GM18867 (cell line): Measurements from ENCODE around the gene MAP3K7.

Source experiments
- ATAC-seq: cut with Tn5 transposase; IDR thresholded peaks from one replicate; pipeline ENCODE4 v1.9.1; 2021; ENCODE audit warnings: mild to moderate bottlenecking, moderate library complexity; ENCODE audit not compliant: unreplicated experiment

Gene MAP3K7

DNA sequence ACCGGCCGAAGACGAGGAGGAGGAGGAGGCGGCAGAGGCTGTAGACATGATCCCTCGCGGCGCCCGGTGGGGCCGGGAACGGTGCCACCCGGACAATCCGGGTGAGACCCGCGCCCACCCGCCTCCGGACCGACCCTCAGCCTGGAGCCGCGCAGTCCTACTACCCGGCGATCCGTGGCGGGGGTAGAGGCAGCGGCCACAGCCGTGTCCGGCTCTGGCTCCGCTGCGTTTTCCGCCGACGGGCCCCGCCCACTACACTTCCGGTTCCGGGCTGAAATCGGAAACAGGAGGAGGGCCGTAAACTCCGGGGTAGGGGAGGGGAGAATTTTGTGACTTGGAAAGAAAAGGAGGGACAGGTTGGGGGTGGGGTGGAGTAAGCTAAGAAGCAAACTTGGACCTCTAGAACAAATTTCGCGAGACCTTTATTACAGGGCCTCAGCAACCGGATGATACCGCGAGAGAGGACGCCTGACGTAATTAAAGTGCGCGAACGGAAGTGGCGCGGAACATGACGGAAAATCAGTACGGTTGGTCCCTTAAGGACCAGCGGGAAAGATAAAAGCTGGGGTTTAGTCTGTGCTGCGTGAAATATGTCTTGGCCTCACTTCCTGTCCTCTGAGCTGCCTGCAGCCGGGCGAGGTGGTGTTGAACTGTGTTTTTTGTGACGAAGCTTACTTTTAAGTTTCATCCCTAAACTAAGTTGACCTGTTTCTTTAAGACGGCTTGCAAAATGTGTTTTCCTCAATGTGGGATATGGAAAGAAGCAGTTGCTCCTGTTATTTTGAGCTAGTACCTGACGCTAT lies at the start of gene MAP3K7:
Gene MAP3K7, minus strand, starts transcription at position 237 of the 803 bp plus-strand sequence. Its CDS starts 189 bp downstream, at position 48.
- ATAC-seq, result peak; percentile 92

DNA sequence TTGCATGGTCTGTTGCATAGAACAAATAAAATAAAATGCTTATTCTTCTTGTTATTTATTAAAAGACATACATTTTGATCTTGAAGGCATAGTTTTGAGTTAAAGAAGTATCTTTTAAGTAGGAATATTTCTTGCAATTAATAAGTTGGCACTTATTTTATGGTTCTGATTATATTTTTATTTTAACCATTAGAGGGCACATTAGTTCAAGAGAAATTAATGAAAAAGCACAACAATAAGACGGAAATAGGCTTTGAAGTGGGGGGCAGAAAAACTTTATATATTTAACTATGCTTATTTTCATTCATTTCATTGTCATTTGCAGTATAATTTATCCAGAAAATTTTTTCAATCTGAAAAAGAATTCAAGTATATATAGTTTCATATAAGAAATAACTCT lies 44.2 kb upstream of the MAP3K7 start:
- no peak for ATAC-seq

DNA sequence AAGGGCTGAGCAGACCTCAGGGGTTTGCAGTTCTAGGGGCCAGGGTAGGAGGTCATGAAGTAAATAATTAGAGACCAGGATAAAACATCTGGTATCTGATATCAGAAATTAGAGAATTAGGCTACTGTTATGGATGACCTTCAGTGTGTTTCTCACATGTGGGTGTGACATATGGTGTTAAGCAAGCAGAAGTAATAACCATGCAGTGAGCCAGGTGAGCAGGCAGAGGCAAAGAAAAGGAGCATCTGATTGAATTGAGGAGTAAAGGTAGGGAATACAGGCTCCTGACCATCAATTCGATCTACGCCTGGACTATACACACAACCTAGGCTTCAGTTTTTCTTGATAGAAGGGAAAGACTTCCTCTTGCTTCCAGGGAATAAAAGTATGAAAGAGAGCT lies 34.7 kb upstream of the MAP3K7 start:
- no peak for ATAC-seq

DNA sequence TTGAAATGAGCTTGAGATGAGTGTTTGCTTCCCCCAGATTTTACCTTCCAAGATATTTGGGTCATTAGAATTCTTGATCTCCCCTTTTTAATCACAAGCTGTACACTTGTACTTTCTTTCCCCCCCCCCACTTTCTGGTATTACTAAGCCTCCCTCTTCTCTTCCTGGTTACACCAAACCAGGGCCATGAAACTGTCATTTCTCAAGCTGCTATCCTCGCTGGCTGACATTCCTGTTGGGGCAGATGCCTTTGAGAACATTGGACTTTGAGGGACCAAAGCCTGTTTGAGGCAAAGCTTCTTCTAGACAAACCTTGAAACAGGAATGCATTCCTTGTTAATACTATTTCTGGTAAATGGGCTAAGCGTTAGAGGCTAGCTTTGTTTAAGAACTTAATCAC lies 32.3 kb upstream of the MAP3K7 start:
- no peak for ATAC-seq

DNA sequence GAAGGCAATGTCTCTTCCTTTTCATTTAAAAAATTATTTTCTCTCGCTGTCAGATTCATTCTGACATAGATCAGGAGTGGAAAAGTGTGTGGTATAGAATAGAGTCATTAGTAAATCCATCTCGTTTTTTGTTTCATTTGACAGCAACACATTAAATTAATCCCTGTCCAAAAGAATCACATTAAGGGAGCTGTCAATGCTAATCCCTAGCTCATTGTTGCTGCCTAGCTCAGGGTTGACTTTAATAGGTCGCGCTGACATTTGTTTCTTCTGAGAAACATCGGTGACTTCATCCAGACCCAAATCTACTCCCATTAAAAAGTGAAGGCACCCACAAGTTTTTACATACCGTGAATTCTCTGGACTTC lies 25.4 kb upstream of the MAP3K7 start:
- ATAC-seq, result no peak

DNA sequence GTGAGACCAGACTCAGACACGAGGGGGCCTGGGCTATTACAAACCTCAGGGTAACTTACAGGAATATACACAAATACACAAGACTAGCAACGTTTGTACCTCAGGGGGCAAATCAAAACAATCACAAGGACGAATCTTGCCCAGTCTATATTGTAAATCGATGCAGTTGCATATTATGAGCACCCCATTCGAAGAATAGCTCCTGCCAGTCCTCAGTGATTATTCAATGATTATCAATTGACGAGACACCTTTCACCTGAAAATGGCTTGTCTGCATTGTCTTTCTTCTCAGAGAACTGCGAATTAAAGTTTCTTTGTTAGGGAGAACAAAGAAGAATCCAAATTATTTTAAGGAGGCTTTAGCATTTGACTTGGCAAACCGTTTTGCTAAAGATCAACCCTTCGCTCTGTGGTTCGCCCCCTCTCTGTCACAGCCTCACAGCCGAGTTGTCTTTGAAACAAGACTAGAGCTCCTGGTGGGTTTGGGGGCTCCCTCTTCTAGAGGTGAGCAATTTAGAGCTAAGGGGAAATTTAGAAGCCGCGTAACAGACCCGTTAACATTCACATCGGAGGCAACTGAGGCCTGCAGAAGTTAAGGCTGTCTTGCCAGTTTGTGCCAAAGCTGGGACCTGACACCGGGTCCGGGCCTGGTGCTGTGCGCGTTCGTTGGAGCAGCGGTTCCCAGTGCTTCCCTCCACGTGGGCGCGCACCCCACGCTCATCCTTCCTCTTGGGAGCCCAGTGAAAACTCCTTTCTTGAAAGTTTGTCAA lies 24.9 kb upstream of the MAP3K7 start:
- ATAC-seq, result no peak

DNA sequence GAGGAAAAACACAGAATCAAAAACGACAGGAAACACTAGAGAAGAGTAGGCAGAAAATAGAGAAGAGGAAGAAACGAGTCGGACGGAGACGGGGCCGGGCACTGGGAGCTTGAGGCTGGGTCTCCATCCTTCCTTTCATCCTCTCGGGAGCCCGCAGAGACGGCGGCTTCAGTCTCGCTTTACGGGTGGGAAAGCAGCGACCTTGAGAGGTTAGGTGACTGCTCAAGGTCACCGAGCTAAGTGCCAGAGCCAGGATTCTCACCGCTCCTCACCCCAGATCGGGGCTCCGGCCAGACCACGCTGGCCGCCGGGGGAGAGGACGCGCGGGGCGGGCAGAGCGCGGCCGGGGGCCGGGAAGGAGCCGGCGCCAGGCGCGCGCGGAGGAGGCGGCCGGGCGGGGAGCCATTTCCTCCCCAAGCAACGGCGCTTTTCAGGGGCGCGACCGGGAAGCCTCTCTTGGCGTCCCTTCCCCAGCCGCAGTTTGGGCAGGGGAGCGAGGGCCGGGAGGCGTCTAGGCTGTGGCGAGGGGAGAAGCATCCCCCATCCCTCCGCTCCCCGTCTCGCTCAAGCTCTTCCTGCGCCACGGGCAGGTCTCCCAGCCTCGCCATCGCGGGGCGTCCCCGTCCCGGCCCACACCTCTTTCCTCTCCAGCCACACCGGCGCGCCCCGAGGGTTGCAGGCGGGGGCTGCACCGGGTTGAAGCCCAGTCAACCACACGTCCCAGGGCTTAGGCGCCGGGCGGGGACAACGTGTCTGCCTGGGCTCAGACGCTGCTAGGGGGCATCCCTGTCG lies 24.1 kb upstream of the MAP3K7 start:
- ATAC-seq, result peak; percentile 62

DNA sequence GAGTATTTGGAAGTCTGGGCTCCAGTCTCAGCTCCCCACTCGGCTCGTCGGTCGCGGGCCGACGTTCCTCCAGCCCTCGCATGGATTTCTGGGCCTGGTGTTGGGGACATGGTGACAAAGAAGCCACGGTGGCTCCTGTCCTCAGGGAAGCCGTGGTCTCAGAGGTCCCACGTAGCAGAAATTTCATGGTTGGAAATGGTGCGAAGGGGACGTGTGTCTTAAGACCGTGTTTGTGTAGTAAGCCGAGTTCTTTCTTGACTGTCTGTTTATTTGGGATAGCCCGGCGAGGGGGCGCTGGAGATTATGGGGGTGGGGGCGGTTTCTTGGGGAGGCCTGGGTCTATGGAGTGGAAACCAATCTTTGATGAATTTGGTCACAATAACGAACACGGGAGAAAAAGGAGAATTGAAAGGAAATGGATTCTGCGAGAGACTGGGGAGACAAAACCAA lies 23.5 kb upstream of the MAP3K7 start:
- ATAC-seq, result no peak

DNA sequence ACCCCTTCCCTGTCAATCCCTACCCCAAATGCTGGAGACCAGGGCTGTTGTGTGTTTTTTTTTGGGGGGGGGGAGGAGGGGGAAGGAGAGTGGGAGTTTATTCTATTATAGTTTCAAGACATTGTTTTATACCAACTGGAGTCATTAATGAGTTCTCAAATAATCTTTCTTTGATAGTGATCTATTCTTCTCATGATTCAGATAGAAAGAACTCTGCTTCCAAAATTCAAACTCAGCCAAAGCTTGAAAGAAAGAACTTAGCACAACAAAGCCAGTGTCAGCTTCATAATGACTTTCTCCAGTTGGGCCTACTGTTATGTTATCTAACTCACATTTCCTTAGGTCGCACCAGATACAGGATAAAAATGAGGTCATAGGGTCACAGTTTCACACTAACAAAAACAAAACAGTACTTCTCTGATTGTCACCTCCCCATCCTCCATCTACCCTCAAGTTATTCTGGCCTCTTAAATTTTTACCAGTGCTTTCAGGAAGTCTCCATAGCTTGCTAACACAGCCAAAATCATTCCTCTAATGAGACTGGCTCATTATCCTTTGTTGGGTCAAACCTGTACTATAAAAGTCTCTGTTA lies 19.0 kb upstream of the MAP3K7 start:
- no peak for ATAC-seq

DNA sequence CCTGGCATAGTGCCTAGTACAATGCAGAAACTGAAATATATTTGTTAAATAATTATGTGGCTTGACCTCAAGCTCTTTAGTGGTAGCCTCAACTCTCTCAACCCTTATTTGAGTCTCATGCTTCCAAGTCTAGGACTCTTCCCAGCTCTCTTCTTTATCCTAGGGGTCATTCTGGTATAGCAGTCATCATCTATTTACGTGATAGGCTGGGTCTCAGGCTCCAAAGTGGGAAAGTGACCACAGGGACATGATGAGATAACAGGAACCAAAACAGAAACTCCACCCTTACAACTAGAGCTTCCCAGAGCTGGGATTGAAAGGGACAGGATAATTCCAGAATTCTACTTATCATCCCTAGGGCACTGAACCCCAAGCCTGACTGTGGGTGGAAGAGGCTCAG lies 17.7 kb upstream of the MAP3K7 start:
- no peak for ATAC-seq

DNA sequence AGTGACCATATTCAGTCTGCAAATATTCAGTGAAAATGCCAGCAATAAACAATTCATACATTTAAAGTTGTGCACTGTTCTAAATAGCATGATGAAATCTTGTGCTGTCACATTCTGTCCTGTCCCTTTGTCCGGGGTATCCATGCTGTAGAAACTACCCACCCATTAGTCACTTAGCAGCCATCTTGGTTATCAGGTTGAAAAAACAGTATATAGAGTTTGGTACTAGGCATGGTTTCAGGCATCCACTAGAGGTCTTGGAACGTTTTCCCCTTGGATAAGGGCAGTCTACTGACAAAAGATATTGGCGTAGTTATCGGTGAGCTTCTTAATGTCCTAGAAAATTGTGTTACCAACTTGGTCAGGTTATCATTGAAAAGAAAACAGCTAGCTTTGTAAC lies 12.3 kb upstream of the MAP3K7 start:
- ATAC-seq, result no peak

DNA sequence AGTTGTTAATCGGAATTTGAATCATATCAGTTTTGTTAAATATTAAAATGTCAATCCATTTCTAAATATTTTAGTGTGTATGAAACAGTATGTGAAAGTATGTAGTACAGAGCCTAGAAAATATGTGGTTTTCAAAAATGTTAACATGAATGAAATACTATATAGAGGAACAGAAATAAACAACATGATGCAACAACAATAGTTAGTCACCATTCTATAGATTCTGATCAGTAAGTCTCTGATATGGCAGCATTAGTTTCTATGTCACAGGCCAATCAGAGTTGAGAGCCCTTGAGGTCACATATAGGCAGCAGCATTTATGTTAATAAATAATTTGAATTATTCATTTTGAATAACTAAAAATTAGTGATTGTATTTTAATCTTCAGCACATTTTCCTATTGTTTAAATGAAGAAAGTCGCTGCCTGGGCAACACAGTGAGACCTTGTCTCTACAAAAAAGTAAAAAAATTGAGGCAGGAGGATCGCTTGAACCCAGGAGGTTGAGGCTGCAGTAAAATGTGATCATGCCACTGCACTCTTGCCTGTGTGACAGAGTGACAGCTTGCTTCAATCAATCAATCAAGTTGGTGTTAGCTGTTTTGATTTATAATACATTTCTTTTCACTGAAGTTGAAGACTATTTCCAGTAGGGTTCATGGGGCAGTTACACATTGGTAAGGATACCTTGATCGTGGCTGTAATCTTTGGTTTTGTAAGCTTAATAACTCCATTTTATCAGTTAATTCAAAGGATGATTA lies 11.5 kb upstream of the MAP3K7 start:
- no peak for ATAC-seq

DNA sequence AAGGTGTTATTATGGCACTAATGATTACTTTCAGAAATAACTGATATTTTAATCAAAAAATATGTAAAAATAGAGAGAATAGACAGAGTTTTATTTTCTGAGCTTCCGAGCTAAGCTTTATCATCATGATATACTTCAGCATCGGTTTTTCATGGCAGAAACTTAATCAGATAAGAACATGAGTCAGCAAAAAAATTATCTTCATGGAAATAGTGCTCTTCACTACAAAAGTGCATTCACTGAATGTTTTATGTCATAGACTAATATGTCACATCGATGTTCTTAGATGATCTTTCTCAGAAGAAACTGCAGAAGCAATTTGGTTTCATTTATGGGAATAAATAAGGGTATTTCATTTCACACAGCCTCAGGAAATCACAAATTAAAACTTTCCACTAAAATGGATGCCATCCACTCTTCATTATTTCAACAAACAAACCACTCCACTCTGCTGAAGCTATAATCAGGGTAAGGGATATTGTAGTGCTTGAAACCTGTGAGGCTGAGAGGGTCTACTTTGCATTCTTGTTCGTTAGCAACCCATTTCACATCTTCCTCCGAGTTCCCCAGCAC lies 10.2 kb upstream of the MAP3K7 start:
- no peak for ATAC-seq

DNA sequence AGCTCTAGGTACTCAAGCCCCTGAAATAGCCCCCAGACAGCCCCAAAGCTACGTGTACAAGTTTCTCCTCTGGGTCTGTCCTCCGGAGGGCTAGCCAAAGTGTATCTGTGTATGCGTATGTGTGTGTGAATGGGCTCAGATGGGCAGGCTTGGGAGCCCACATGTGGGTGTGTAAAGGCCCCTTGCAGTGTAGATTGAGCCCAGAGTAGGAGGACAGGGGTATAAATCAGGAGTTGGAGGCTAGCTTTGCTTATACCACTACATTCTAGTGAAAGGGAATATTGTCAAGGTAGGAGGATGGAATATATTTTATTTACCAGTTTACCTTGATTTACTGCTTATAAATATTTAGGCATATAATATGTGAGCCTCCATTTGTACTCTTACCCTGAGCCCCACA lies 9.0 kb upstream of the MAP3K7 start:
- no peak for ATAC-seq

DNA sequence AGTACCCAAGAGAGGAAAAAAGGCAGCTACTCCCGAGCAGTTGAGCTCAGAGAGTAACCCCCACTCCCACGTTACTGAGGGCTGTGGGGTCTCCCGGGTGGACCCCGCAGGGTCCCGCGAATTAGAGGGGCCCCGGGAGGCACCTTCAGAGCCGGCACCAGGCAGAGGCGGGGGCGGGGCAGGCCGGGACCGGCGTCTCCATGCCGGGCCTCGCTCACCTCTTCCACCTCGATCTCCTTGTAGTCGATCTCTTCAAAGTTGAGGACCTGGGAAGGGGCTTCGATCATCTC lies 381 bp downstream of the MAP3K7 start:
- ATAC-seq, result peak; percentile 21

DNA sequence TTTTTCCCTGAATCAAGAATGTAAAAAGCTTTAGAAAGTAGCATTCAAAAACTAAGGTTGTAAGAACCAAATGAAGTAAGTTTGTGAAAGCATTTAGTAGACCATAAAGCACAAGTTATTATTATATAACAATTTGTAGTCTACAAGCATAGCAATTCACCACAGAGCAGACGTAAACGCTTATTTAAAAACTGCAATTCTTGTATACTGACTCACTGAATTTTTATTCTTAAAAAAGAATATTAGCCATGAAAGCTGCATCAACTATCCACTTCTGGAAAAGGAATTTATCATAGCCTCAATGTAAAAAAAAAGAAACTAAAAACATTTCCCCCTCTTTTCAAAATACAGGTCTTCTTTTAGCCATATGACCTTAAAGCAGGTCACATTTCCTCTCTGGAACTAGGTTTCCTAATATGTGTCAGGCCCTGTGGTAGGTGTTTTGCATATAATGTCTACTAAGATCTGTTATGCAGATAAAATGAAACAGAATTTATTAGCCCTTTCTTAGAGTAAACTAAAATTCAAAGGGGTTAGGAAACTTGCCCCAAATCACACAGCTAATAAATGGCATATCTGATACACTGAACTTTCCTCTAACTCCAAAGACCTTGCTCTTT lies 2.1 kb downstream of the MAP3K7 start:
- ATAC-seq, result no peak

DNA sequence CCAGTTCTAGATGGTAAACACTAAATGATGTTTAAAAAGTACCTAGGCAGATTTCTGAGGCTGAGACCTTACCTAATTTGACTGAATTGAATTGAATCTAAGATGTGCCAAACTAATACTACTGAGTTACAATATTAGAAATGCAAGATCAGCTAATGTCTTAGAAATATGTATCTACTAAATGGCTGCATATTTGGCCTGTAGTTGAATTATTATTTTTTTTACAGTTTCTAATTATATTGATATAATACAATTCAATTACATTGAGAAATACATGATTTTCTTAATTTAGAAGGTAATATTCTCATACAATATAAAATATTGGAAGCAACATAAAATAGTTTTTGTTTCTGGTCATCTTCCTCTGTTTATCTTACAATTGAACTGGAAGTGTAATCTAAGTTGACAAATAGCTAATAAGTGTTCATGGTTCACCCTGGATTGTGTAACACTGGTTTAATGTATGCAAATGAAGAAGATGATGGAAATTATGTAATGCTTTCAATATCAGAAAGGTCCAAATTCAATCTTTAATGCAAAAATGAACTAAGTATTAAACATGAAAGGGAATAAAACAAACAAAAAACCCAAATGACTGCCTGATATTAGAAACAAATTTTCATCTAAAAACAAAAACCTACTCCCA lies 2.9 kb downstream of the MAP3K7 start:
- ATAC-seq, result no peak

DNA sequence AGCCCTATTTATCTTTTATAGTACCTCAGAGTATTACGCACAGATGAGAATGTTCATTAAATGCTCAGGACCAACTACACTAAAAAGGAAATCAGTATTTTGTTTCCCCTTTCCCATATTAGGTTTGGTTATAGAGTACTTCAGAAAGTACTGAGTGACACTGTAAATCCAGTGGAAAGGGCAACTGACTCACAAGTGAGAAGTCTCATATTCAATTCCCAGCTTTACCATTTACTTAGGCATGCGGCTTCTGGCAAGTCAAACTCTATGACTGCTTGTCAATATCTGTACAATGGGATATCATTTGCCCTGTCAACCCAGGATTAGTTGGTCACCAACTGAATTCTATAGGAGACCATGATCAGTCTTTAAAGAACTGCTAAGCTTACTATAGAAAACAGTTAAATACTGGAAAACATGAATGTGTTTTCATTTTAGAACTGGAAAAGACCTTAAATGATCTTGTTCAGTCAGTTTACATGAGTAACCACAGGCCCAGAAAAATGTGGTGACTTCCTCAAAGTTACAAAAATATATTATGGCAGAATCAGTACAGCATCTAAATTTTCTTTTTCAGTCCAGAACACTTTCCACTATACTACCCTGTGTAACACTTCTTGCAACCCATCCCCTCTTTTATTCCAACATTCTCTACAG lies 3.6 kb downstream of the MAP3K7 start:
- no peak for ATAC-seq

DNA sequence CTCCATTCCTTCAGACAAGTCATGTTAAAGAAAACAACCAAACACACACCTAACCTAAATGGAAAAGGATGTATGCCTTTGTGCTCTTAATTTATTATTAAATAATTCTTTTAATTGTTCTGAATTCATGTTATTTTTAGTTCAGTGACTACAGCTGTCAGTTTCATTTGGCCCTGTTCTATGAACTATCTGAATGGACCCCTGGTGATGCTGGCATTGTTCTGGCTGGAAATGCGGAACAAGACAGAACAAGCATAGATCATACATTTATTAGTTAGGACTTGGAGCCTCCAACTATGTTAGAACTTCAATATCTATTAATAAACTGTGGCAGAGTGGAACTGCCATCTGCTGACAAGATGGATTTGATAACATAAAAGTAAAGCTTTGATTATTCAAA lies 5.7 kb downstream of the MAP3K7 start:
- no peak for ATAC-seq
